ENCODE results near the gene ABCA3. TPM values are rescaled to one million over a fixed set of nuclear protein-coding genes. Genes with fewer than 3 reads are reported as not detected.
A peak's percentile ranks its signal among the peaks of the same experiment; 100 is the strongest.
"Not testable (repeated sequence)": the region's sequence is repeated elsewhere in the genome, so short reads cannot be mapped to it uniquely, and the experiment has no call there.

The ABCA3 gene
- total RNA-seq, 1 experiment from 2014 or later, result 6.2 TPM

DNA sequence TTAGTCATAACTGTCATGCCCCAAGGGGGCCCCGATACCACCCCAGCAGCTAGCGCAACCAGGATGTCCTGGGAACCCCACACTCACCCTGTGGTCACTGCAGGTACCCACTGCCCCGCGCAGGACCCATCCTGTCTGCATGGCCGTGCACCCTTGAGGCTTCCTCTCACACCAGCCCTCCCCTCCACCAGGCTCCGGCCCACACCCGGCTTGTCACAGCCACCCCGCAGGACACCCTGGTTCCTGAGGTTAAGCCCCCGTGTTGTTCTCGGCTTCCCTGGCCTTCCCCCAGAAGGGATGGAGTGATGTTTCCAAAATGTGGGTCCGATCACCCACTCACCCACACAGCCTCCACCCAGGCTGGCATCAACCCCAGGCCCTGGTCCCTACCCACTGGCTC is 96.7 kb downstream of the ABCA3 start:
- CTCF ChIA-PET, result no interaction called here

DNA sequence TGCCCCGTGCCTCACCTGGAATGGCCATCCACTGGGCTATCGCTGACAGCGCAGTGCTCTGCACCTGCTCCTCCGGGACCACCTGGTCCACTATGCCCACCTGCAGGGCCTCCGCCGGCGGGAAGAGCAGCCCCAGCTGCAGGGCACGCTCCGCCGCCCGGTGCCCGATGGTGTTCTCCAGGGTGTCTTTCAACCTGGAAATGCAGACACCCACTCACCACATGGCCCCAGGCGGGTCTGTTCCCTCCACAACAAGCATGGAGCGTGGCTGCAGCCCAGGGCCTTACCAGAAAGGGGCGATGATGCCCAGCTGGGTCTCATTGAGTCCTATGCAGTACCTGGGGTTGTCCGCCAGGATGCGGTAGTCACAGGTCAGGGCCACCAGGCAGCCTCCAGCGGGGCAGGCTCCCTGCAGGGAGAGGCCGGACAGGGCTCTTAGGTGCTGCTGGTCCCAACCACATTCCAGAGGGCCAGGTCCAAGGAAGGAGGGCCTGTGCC is 97.4 kb downstream of the ABCA3 start:
- H3K4me2 ChIP-seq, result no peak overlapping the region
- H3F3A ChIP-seq (ENCODE audit: insufficient read depth, low read depth), result peaks cover 28% of the 10 kb centered on the region
- no peak overlapping the region for H3K4me3 ChIP-seq
- no TSS peak for BruUV-seq (replicated peaks)
- peaks cover 11% of the 10 kb centered on the region; the same call in 1 of the 2 replicates for H3K79me2 ChIP-seq (ENCODE audit: low read depth)
- no peak overlapping the region for H3K27ac ChIP-seq
- CTCF ChIA-PET, result no interaction called here
- TF ChIP-seq EZH2 (IDR thresholded peaks at IDR 0.05; ENCODE audit: low read depth), result no peak
- TF ChIP-seq, protein P1, sequence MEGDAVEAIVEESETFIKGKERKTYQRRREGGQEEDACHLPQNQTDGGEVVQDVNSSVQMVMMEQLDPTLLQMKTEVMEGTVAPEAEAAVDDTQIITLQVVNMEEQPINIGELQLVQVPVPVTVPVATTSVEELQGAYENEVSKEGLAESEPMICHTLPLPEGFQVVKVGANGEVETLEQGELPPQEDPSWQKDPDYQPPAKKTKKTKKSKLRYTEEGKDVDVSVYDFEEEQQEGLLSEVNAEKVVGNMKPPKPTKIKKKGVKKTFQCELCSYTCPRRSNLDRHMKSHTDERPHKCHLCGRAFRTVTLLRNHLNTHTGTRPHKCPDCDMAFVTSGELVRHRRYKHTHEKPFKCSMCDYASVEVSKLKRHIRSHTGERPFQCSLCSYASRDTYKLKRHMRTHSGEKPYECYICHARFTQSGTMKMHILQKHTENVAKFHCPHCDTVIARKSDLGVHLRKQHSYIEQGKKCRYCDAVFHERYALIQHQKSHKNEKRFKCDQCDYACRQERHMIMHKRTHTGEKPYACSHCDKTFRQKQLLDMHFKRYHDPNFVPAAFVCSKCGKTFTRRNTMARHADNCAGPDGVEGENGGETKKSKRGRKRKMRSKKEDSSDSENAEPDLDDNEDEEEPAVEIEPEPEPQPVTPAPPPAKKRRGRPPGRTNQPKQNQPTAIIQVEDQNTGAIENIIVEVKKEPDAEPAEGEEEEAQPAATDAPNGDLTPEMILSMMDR (conservative IDR thresholded peaks at IDR 0.05), result 0 out of 2 replicates have a peak, but pooled peaks have one; percentile 17
- intact Hi-C loops (cut with micrococcal nuclease; ENCODE audit: unreplicated experiment), result no loop called here
- peaks cover 35% of the 10 kb centered on the region for H4K20me1 ChIP-seq (ENCODE audit: insufficient read depth)
- POLR2A ChIA-PET (ENCODE audit: unreplicated experiment), result interaction anchor here (0.6 kb wide), 1 partner anchor 308 kb away, joined by 10 read pairs; no protein-coding TSS in a partner anchor
- no peaks in the 10 kb centered on the region; the same call in none of the 2 replicates for H3K36me3 ChIP-seq (ENCODE audit: low read depth)
- H3K4me1 ChIP-seq (replicated peaks; ENCODE audit: insufficient read depth), result no peaks in the 10 kb centered on the region
- H3K27me3 ChIP-seq (ENCODE audit: insufficient read depth, low read depth), result no peaks in the 10 kb centered on the region
- no peak for DNase-seq
- no peaks in the 10 kb centered on the region for H3K9me2 ChIP-seq (ENCODE audit: insufficient read depth)
- no peaks in the 10 kb centered on the region for H3K9me3 ChIP-seq (ENCODE audit: insufficient read depth, low read depth)
- no peak overlapping the region for H2AFZ ChIP-seq

More for the DNA sequence above, 96.7 kb downstream of the ABCA3 start:
- DNase-seq, result no peak
- TF ChIP-seq, protein P1 (conservative IDR thresholded peaks at IDR 0.05), result no peak
- no peak for TF ChIP-seq EZH2 (IDR thresholded peaks at IDR 0.05; ENCODE audit: low read depth)
- H2AFZ ChIP-seq, result no peak overlapping the region
- no peaks in the 10 kb centered on the region; the same call in none of the 2 replicates for H3K36me3 ChIP-seq (ENCODE audit: low read depth)
- no peaks in the 10 kb centered on the region for H3K4me1 ChIP-seq (replicated peaks; ENCODE audit: insufficient read depth)
- H3K27ac ChIP-seq, result no peak overlapping the region
- intact Hi-C loops (cut with micrococcal nuclease; ENCODE audit: unreplicated experiment), result no loop called here
- H3F3A ChIP-seq (ENCODE audit: insufficient read depth, low read depth), result peaks cover 28% of the 10 kb centered on the region
- H4K20me1 ChIP-seq (ENCODE audit: insufficient read depth), result peaks cover 34% of the 10 kb centered on the region; the same call in 1 of the 2 replicates
- peaks cover 18% of the 10 kb centered on the region for H3K79me2 ChIP-seq (ENCODE audit: low read depth)
- H3K9me3 ChIP-seq (ENCODE audit: insufficient read depth, low read depth), result no peaks in the 10 kb centered on the region
- POLR2A ChIA-PET (ENCODE audit: unreplicated experiment), result no interaction called here
- H3K9me2 ChIP-seq (ENCODE audit: insufficient read depth), result no peaks in the 10 kb centered on the region
- no TSS peak for BruUV-seq (replicated peaks)
- H3K27me3 ChIP-seq (ENCODE audit: insufficient read depth, low read depth), result no peaks in the 10 kb centered on the region
- no peak overlapping the region for H3K4me3 ChIP-seq
- H3K4me2 ChIP-seq, result no peak overlapping the region

DNA sequence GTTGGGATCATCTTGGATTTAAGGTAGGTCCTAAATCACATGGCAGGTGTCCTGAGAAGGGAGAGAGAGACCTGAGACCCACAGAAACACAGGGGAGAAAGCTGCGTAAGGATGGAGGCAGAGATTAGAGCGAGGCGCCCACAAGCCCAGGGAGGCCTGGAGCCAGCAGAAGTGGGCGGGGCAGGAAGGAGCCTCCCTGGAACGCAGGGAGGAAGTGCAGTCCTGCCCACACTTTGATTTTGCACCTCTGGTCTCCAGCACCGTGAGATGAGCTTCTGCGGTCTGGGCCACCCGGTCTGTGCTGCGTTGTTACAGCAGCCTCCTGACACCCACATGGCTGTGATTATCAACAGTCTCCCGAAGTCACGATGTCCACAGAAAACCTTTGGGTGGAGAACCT is 97.9 kb downstream of the ABCA3 start:
- H4K20me1 ChIP-seq (ENCODE audit: insufficient read depth), result peaks cover 34% of the 10 kb centered on the region
- intact Hi-C loops (cut with micrococcal nuclease; ENCODE audit: unreplicated experiment), result no loop called here
- H3K27ac ChIP-seq, result no peak overlapping the region
- peaks cover 6% of the 10 kb centered on the region; the same call in 1 of the 2 replicates for H3K79me2 ChIP-seq (ENCODE audit: low read depth)
- POLR2A ChIA-PET (ENCODE audit: unreplicated experiment), result interaction anchor here (0.6 kb wide), 1 partner anchor 309 kb away, joined by 10 read pairs; no protein-coding TSS in a partner anchor
- no peak overlapping the region for H3K4me3 ChIP-seq
- BruUV-seq (replicated peaks), result no TSS peak
- H3K36me3 ChIP-seq (ENCODE audit: low read depth), result no peaks in the 10 kb centered on the region; the same call in none of the 2 replicates
- no peaks in the 10 kb centered on the region for H3K9me2 ChIP-seq (ENCODE audit: insufficient read depth)
- CTCF ChIA-PET, result no interaction called here
- no peaks in the 10 kb centered on the region for H3K9me3 ChIP-seq (ENCODE audit: insufficient read depth, low read depth)
- no peaks in the 10 kb centered on the region for H3K4me1 ChIP-seq (replicated peaks; ENCODE audit: insufficient read depth)
- peaks cover 28% of the 10 kb centered on the region for H3F3A ChIP-seq (ENCODE audit: insufficient read depth, low read depth)
- no peak for DNase-seq
- no peak overlapping the region for H2AFZ ChIP-seq
- TF ChIP-seq EZH2 (IDR thresholded peaks at IDR 0.05; ENCODE audit: low read depth), result no peak
- TF ChIP-seq, protein P1 (conservative IDR thresholded peaks at IDR 0.05), result no peak
- H3K27me3 ChIP-seq (ENCODE audit: insufficient read depth, low read depth), result no peaks in the 10 kb centered on the region
- H3K4me2 ChIP-seq, result no peak overlapping the region

- Histone ChIP-seq H4K20me1 (ENCODE audit: insufficient read depth) (peaks cover 33% of the 10 kb centered on the region), H3F3A (ENCODE audit: insufficient read depth, low read depth) (peaks cover 34% of the 10 kb centered on the region)
- H3K79me2 ChIP-seq (ENCODE audit: low read depth); H3K4me1 ChIP-seq (replicated peaks; ENCODE audit: insufficient read depth); DNase-seq; H3K36me3 ChIP-seq (ENCODE audit: low read depth); CTCF ChIA-PET; H3K9me3 ChIP-seq (ENCODE audit: insufficient read depth, low read depth); H3K27me3 ChIP-seq (ENCODE audit: insufficient read depth, low read depth); H3K4me2 ChIP-seq; intact Hi-C loops (cut with micrococcal nuclease; ENCODE audit: unreplicated experiment); BruUV-seq (replicated peaks); H2AFZ ChIP-seq; H3K9me2 ChIP-seq (ENCODE audit: insufficient read depth); POLR2A ChIA-PET (ENCODE audit: unreplicated experiment); H3K27ac ChIP-seq; H3K4me3 ChIP-seq: not testable (repeated sequence)
These were observed 100.2 kb downstream of the ABCA3 start for GRCh38 chr16:2240331-2240730.
